Activated T-helper 9 cell treated with anti-CD3 and anti-CD28 coated beads, Interleukin-2, amount 50 U/mL, for 16 hours (primary cell): ENCODE results near the gene CELSR1.
"Not testable (repeated sequence)": the region's sequence is repeated elsewhere in the genome, so short reads cannot be mapped to it uniquely, and the experiment has no call there.

Experiments
- DNase-seq: peaks from one replicate; pipeline ENCODE4 v3.0.0-alpha.2; 2020; ENCODE audit warnings: low read depth

Gene CELSR1

DNA sequence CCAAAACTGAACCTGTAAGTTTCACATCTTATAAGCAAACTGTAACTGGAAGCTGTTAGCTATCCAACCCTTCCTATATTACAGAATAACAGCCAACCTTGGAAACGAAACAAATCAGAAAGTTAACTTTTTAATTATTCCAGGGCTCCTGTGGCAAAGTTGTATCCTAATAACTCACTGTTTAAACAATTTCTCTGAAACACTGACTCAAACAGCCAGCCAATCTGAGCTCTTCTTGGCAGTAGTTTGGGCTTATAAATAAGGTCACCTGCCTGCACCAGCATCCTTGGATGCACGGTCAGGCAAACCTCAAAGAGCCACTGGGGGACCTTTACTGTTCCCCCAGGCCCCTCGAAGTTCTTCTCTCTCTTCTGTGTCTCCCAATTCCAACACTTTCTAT, 5.0 kb downstream of the CELSR1 start:
- DNase-seq = no peak

DNA sequence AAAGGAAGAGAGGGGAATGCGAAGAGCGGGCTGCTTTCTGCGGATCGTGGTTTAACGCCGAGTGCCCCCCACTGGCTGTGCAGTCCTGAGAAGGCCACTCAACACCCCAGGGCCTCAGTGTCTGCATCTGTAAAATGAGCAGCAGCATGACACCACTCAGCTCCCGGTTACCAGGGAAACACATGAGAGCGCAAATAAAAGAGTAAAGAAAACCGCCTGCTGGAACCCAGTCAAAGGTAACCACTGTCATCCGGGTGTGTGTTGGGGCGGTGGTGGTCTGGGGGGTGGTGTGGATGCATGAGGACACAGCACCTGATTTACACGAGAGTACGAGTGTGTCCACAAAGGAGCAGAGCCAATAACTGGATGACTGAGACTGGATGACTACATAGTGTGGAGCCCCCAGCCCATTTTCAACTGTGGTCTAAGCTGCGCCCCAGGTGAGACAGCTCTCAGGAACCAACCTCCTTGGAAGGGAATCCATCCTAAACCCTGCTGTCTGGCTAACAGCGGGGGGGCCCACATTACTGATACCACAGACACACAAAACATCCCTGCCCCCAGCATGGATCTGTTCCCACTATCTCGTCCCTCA, 5.7 kb downstream of the CELSR1 start:
- DNase-seq = no peak

DNA sequence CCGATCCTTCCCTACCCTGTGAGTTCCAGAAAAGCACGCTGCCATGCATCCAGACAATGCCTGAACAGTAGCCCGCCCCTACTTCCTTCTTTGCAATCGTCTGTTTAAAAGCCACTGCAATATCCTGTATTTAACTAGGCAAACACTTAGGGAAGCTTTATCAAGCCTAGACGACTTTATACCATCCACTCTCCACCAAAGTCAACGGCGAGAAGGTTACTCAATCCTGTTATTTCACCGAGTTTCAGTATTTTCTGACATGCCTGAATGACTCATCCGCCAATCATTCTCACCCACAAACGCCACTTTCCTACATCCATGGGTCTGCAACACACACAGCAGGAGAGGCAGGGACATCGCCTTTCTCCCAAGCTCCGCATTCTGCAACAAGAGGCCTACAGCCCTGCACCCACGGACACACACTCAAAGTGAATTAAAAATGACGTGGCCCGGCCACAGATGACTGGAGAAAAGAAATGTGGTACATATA, 9.3 kb downstream of the CELSR1 start:
- no peak for DNase-seq

DNA sequence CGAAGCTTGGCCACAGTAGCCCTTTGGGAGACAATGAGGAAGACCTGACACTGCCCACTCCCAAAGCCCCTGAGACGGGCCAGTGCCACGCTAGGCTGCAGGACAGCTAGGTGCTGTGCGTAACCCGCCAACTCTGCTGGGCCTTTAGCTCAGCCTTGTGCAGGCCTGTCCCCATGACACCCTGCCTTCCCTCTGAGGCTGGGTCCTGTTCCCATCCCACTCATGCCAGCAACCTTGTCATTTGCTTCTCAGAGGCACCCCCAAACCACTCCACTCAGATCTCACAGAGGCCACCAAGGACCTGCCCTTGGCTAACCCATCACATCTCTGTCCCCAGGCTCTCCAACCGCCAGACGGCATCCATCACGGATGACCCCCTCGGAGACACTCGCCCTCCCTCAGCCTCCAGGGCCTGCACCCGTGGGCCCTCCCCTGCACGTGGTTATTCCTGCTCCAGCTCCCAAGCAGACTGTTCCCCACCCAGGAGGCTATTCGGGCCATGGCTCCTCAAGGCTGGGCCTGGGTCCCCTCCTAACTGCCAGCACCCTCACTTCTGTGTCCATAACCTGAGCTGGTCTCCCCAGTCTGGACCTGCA, 11.1 kb downstream of the CELSR1 start:
- no peak for DNase-seq

DNA sequence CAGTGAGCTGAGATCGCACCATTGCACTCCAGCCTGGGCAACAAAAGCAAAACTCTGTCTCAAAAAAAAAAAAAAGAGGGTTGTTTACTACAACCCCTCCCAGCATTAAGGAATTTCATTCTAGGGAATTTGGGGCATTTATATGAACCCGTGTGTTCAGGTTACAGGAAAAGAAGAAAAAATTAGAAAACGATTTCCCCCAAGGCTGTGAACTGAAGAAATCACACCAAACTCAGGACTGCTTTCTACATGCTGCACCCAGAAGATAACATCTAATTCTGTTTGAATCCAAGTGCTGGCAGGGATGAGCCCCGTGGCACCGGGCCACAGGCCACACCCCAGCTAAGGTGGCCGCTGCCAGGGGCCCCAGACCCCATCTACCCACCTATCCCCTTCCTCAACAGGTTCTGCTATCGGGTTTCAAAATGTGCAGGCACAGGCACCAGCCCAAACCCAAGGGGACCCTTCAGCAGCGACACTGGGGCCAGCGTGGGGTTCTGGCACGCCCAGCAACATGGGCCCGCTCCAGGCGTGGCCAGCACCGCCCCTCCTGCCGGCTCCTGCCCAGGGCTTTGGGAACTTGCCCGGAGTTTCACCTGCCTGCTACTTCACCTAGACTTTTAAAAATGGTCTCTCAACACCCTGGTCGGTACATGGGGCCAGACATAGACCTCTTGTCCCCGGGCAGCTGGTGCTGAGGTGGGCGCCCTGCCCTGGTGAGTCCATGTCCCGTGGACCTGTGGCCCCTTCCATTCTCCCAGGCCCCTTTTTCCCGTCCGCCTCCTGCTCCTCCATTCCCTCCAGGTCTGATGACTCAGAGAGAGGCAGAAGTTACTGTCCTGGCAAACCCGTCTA, 11.8 kb downstream of the CELSR1 start:
- DNase-seq = no peak

DNA sequence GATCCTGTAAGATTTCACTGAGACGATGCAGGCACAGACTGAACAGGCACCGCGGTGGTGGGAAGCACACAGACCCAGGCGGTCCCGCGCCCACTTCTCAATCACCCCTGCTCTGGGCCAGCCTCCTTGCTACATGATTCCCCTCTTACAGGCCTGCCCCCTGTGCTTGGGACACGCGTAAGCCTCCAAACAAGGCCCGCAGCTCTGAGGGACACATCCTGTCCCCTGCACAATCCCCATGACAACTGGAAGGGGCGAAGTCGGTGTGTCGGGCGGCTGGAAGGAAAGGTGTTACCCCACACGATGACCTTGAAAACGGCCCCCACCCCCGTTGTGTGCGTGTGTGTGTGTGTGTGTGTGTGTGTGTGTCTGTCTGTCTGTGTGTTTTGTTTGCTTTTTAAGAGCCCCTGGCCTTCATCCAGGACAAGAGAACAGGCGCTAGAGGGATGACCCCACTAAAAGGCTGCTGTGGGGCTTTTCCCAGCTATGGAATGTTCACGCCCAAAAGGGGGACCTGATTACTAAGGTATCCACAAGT, 13.1 kb downstream of the CELSR1 start:
- no peak for DNase-seq

DNA sequence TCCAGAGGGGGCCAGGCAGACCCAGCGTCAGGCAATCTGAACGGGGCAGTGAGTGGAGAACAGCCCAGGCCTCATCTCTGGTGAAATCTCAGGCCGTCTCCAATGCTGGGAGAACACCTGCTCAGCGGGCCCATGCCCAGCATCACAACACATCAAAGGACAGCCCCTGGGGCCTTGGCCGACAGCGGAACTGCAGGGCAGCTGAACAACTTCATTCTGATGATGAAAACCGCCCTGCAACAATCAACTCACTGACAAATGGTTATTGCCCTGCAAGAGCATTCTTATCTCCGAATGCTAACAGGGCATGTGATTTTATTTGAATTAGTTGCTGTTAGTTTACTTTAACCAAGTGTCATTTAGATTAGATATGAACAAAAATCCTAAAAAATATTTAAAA, 14.6 kb downstream of the CELSR1 start:
- DNase-seq = no peak

DNA sequence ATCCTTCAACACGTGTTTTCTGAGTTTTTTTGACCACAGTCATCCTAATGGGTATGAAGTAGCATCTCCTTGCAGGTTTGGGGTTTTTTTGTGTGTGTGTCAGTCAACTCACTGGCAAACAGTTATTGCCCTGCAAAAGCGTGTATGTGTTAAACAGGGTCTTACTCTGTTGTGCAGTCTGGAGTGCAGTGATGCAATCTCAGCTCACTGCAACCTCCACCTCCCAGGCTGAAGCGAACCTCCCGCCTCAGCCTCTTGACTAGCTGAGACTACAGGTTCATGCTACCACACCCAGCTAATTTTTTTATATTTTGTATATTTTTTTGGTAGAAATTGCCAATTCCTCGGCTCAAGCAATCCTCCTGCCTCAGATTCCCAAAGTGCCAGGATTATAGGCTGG, 15.4 kb downstream of the CELSR1 start:
- no peak for DNase-seq

DNA sequence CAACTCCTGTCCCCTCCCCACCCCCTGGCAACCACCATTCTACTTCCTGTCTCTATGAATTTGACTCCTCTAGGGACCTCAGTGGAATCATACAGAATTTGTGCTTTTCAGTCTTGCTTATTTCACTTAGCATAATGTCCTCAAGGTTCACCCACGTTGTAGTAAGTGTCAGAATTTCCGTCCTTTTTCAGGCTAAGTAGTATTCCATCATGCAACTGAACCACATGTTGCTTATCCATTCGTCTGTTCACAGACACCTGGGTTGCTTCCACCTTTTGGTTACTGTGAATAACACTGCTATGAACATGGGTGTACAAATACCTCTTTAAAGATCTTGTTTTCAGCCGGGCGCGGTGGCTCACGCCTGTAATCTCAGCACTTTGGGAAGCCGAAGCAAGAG, 16.5 kb downstream of the CELSR1 start:
- no peak for DNase-seq

DNA sequence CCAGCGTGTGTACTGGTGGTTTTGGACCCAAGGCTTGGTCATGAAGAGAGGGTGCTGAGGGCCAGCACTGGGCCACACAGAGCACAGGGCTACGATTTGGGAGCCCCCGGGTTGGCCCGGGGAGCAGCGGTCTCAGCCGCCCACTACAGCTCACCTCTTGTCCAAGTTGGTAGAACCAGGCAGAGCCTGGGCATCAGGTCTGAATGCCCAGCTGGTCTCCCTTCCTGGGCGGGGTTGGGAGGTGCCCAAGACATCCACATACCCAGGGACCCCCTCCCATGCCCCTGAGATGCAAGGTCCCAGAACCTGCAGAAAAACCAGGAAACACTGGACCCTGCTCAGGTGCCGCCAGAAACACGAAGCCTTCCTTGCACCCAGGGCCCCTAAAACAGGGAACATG, 18.0 kb downstream of the CELSR1 start:
- no peak for DNase-seq

DNA sequence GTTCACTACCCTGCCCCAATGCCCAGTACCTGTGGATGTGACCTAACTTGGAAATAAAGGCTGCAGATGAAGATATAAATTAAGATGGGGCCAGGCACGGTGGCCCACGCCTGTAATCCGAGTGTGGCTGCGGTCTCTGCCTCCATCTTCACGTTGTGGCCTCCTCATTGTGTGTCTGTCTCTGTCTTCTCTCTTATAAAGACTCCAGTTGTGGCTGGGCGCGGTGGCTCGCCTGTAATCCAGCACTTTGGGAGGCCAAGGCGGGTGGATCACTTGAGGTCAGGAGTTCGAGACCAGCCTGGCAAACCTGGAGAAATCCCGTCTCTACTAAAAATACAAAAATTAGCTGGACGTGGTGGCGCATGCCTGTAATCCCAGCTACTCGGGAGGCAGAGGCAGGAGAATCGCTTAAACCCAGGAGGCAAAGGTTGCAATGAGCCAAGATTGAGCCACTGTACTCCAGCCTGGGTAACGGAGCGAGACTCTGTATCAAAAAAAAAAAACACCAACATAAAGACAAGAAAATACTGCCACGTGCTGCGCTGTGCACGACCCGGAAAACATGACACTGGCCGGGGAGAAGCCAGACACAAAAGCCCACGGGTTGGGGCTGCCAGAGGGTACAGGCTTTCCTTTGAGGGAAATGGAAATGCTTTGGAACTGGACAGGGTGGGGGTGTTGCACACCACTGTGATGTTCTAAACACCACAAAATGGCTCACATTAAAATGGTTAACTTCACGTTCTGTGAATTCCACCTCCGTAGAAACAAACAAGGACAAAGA, 18.7 kb downstream of the CELSR1 start:
- DNase-seq = no peak

DNA sequence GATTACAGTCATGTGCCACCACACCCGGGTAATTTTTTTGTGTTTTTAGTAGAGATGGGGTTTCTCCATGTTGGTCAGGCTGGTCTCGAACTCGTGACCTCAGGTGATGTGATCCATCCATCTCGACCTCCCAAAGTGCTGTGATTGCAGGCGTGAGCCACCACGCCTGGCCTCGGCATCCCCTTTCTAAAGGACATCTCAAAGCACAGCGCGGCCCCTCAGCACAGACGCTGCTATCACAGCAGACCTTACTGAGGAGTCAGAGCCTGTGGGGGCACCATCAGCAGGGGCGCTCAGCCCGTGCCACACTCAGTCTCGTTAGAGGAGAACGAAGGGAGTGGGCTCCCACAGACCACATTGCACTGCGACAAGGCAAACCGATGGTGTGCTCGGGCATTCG, 19.4 kb downstream of the CELSR1 start:
- DNase-seq = no peak

DNA sequence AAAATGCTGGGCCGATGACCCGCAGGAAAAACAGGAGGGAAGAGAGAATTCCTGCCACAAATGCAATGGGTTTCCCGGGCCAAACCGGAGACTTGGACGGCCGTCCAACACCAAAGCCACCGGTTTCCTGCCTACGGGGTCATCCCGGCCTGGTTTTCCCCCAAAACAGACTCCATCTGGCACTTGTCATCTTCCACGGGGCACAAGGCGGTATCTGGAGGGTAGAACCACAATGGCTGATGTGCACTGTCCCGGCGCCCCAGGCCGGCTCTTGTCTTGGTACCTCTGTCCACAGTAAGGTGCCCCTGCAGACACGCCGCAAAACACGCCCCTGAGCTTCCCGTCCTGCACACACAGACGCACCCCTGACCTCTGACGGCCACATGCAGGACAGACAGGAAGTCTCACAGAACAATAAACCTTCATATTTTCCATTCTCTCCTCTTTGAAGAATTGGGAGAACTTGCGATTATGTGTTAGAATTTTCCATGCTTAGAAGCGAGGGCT, 20.1 kb downstream of the CELSR1 start:
- no peak for DNase-seq

DNA sequence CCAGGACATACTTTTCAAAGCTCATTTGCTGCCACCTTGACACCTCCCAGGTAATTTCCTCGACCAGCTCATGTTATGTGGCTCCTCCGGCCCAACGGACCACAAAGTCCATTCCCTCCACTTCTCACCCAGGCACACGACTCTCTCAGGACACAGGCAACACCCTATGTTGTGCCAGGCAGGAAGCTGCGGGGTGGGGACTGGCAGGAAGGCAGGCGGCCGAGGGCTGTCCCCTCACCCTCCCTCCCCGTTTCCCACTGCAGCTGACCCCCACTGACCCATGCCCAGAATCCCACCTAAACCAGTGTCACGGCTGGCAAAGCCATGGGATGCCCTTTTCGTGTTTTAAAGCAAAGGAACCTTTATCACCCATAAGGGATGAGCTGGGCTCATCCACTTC, 20.8 kb downstream of the CELSR1 start:
- no peak for DNase-seq

DNA sequence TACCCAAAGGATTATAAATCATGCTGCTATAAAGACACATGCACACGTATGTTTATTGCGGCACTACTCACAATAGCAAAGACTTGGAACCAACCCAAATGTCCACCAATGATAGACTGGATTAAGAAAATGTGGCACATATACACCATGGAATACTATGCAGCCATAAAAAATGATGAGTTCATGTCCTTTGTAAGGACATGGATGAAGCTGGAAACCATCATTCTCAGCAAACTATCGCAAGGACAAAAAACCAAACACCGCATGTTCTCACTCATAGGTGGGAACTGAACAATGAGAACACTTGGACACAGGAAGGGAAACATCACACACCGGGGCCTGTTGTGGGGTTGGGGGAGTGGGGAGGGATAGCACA, 21.3 kb downstream of the CELSR1 start:
- not testable (repeated sequence) for DNase-seq

DNA sequence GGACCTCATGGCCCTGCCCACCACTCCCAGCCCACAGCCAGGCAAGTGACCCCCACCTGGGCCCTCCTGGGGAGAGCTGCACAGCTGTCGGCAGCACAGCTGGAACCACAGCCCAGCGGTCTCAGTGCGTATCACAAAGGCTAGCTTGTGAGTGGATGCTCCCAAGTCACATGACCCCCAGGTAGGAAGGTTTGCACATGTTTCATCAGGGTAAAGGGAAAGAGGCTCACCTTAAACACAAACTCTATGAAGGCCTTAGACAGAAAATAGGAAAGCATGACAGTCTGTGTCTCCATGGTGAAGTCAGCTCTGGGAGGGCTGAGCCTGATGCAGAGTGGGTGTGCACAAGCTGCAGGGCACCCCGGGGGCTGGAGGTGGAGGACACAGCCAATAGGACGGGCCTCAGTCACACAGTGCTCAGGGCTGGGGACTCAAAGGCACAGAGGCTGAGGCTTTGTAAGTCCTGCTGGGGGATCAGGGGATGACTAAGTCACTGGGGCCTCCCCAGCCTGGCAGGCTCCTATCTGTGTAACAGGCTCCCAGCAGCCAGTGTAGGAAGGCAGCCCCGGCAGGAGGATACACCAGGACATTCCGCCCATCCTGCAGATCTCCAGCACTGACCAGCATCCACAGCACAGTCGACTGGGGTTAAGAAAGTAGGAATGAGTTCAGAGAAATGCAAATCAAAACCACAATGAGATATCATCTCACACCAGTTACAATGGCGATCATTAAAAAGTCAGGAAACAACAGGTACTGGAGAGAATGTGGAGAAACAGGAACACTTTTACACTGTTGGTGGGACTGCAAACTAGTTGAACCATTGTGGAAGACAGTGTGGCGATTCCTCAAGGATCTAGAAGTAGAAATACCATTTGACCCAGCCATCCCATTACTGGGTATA, 22.0 kb downstream of the CELSR1 start:
- no peak for DNase-seq

DNA sequence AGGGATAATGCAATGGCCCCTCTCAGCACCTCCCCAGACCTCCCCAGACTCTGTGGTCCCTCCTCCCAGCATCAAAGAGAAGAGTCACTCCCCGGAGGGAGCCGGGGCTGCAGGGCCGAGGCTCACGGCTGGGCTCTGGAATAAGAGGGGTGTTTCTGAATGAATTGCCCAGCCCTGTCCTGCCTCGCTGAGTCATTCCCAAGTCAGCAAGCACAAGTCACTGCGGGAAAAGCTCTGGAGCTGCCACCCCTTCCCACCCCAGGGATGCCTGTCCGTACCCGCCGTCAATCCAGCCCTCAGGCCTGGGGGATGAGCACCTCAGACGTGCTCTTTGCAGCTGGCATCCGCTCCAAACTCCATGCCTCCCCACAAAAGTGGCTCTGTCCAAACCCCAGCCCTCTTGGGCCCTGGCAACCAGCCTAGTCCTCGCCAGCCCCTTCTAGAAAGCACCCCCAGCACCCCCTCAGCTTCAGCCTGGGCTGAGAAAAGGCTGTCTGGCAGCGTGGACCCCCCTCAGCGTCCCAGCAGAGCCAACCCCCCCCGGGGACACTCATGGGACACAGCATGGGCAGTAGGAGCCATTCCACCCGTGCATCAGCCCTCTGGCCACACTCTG, 22.7 kb downstream of the CELSR1 start:
- no peak for DNase-seq

DNA sequence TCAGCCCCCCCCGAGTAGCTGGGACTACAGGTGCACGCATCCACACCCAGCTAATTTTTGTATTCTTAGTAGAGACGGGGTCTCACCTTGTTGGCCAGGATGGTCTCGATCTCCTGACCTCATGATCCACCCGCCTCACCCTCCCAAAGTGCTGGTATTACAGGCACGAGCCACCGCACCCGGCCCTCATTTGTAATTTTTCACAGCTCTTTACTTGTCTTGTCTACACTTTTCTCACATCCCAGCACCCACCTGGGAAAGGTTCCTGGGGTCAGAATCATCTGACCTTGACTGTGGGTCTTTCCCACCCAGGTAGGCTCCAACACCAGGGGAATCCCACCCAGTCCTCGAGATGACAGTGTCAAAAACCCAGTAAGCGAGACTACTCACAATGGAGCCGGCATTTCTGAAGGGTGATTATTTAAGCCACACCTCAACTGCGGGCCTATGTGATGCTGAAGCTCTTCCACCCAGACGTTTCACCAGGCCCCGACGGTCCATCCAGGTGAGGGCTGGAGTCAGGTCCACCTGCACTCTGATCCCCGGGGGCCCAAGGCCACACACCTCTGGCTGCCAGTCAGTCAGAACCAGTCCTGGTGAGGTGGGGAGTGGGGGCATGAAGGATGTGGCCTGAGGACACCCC, 23.4 kb downstream of the CELSR1 start:
- DNase-seq = no peak

DNA sequence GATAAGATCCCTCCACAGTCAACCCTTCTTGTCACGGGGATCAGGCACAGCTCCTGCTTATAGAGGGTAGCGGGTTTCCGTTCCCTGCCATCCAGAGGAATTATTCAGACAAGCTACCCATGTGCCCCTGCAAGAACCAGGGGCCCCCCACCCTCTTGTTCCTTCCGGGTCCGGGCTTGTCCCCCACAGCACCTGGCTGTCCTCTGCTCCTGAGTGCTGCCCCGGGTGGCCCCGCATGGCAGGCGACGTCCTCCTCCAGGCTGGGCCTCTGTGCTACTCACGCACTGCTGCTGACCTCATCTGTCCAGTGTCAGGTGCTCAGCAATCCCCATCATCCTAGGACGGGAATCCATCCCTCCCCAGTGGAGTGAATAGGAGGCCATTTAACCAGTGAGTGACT, 24.7 kb downstream of the CELSR1 start:
- no peak for DNase-seq

DNA sequence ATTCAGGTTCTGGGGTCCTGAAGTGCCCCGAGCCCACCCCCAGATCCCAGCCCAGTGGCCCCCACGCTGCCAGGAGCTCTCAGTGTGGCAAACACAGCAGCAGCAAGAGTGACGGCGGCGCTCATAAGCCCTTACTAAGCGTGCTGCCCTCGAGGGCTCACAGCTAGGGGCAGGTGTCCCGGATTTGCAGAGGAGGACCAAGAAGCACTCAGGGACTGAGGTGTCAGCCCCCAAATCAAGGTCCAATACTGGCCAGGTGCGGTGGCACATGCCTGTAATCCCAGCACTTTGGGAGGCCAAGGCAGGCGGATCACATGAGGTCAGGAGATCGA, 25.4 kb downstream of the CELSR1 start:
- no peak for DNase-seq
